GM12878 (cell line): Measurements from ENCODE around the gene PRSS50.

Experiments used
- BACH1 ChIP-seq: fragments of 450-650 bp; IDR thresholded peaks from 2 replicates; pipeline ENCODE4 v1.6.1; 2017; ENCODE audit warnings: mild to moderate bottlenecking, borderline replicate concordance
- BHLHE40 ChIP-seq, 2 experiments: fragments of 450-650 bp in 1 of 2; IDR thresholded peaks; 2 replicates each; pipeline ENCODE4 v1.6.1; 2011 to 2017; ENCODE audit warnings: low read depth in 2 of 2, borderline replicate concordance in 1 of 2, improper control_type of control experiment in 1 of 2, low read length in 1 of 2, mild to moderate bottlenecking in 1 of 2
- CBX3 ChIP-seq: fragments of 200-600 bp; sonication (generic); IDR thresholded peaks from 2 replicates; pipeline ENCODE4 v1.6.1; 2016; ENCODE audit warnings: low read depth, borderline replicate concordance
- IKZF1 ChIP-seq: fragments of 450-650 bp; conservative IDR thresholded peaks from 2 replicates; pipeline ENCODE4 v1.6.1; 2017; ENCODE audit warnings: antibody characterized with exemption, mild to moderate bottlenecking
- NR2F1 ChIP-seq: fragments of 450-650 bp; conservative IDR thresholded peaks from 2 replicates; pipeline ENCODE4 v1.6.1; 2017; ENCODE audit warnings: mild to moderate bottlenecking
- RUNX3 ChIP-seq: IDR thresholded peaks from 2 replicates; pipeline ENCODE4 v1.6.1; 2012; ENCODE audit warnings: low read length, inconsistent platforms
- TF ChIP-seq, protein P1 (sequence below): IDR thresholded peaks from 2 replicates; pipeline ENCODE4 v1.6.1; 2012; ENCODE audit warnings: mild to moderate bottlenecking, low read depth, low read length
- TF ChIP-seq, protein P2 (sequence below), 3 experiments: IDR thresholded peaks in 2 of 3; conservative IDR thresholded peaks in 1 of 3; 2 replicates each; pipeline ENCODE4 v1.5.1; 2011; ENCODE audit warnings: low read depth in 3 of 3, low read length in 3 of 3, mild to moderate bottlenecking in 3 of 3, control low read depth in 2 of 3, moderate library complexity in 2 of 3, inconsistent platforms in 1 of 3, mixed read lengths in 1 of 3; ENCODE audit not compliant: control insufficient read depth in 2 of 3, insufficient read depth in 1 of 3; ENCODE audit errors: extremely low read depth in 1 of 3

DNA sequence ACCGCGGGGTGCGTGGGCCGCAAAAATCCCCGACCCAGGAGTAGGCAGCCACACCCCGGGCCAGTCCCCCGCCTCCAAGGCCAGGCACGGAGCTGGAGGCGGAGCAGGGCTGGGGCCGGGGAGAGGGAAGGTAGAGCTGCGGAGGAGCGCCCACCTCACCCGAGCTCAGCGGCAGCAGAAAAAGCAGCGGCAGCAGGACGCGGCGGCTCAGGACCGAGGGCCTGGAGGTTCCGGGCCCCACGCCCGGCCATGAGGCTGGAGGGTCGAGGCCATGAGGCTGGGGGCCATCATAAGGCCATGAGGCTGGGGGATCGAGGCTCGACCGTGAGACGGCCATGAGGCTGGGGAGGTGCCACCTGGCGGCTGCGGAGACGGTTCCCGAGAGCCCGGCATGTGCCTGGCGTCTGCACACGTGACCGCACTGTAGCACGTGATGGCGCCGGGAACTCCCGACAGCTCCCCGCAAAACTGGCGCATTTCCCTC lies 32.9 kb upstream of the PRSS50 start:
- TF ChIP-seq, protein P1, sequence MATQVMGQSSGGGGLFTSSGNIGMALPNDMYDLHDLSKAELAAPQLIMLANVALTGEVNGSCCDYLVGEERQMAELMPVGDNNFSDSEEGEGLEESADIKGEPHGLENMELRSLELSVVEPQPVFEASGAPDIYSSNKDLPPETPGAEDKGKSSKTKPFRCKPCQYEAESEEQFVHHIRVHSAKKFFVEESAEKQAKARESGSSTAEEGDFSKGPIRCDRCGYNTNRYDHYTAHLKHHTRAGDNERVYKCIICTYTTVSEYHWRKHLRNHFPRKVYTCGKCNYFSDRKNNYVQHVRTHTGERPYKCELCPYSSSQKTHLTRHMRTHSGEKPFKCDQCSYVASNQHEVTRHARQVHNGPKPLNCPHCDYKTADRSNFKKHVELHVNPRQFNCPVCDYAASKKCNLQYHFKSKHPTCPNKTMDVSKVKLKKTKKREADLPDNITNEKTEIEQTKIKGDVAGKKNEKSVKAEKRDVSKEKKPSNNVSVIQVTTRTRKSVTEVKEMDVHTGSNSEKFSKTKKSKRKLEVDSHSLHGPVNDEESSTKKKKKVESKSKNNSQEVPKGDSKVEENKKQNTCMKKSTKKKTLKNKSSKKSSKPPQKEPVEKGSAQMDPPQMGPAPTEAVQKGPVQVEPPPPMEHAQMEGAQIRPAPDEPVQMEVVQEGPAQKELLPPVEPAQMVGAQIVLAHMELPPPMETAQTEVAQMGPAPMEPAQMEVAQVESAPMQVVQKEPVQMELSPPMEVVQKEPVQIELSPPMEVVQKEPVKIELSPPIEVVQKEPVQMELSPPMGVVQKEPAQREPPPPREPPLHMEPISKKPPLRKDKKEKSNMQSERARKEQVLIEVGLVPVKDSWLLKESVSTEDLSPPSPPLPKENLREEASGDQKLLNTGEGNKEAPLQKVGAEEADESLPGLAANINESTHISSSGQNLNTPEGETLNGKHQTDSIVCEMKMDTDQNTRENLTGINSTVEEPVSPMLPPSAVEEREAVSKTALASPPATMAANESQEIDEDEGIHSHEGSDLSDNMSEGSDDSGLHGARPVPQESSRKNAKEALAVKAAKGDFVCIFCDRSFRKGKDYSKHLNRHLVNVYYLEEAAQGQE, result no peak
- TF ChIP-seq NR2F1, result no peak
- TF ChIP-seq, protein P2, sequence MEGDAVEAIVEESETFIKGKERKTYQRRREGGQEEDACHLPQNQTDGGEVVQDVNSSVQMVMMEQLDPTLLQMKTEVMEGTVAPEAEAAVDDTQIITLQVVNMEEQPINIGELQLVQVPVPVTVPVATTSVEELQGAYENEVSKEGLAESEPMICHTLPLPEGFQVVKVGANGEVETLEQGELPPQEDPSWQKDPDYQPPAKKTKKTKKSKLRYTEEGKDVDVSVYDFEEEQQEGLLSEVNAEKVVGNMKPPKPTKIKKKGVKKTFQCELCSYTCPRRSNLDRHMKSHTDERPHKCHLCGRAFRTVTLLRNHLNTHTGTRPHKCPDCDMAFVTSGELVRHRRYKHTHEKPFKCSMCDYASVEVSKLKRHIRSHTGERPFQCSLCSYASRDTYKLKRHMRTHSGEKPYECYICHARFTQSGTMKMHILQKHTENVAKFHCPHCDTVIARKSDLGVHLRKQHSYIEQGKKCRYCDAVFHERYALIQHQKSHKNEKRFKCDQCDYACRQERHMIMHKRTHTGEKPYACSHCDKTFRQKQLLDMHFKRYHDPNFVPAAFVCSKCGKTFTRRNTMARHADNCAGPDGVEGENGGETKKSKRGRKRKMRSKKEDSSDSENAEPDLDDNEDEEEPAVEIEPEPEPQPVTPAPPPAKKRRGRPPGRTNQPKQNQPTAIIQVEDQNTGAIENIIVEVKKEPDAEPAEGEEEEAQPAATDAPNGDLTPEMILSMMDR (IDR thresholded peaks at IDR 0.05 in 2 of 3, conservative IDR thresholded peaks at IDR 0.05 in 1 of 3; ENCODE audit: control insufficient read depth in 2 of 3, extremely low read depth in 1 of 3, insufficient read depth in 1 of 3, low read depth in 3 of 3, low read length in 3 of 3), result no peak
- no peak for TF ChIP-seq BACH1
- no peak for TF ChIP-seq RUNX3
- TF ChIP-seq CBX3, result no peak
- TF ChIP-seq BHLHE40 (IDR thresholded peaks at IDR 0.05; ENCODE audit: borderline replicate concordance in 1 of 2, low read depth in 2 of 2, low read length in 1 of 2), result no peak
- TF ChIP-seq IKZF1, result no peak
